HepG2 (cell line): ENCODE data around the gene PSAPL1.

Experiments used
- CBFB ChIP-seq: sonication (generic); formaldehyde crosslinking; IDR thresholded peaks from 2 replicates; pipeline ENCODE4 v1.4.0; 2020; ENCODE audit warnings: missing genetic modification reagents
- CCAR2 ChIP-seq: fragments of 200-400 bp; formaldehyde crosslinking; optimal IDR thresholded peaks from 2 replicates; pipeline ENCODE3; 2018; ENCODE audit warnings: low read depth, mild to moderate bottlenecking, low read length, moderate library complexity
- DPF2 ChIP-seq: sonication (generic); formaldehyde crosslinking; IDR thresholded peaks from 2 replicates; pipeline ENCODE4 v1.4.0; 2020; ENCODE audit warnings: mild to moderate bottlenecking, low read depth, missing genetic modification reagents, borderline replicate concordance
- EZH2 ChIP-seq: conservative IDR thresholded peaks from 2 replicates; pipeline ENCODE4 v1.6.1; 2012; ENCODE audit warnings: mild to moderate bottlenecking, low read depth, low read length, moderate library complexity
- FOXA1 ChIP-seq, 2 experiments: fragments of 450-650 bp in 1 of 2; sonication (generic) in 1 of 2; formaldehyde crosslinking in 1 of 2; IDR thresholded peaks; 2 replicates each; pipeline versions ENCODE4 v1.4.0 to v1.6.1; 2016 to 2020; ENCODE audit warnings: missing genetic modification reagents in 1 of 2
- MAZ ChIP-seq, 2 experiments: sonication (generic) in 1 of 2; formaldehyde crosslinking in 1 of 2; IDR thresholded peaks; 2 replicates each; pipeline versions ENCODE4 v1.5.0 to v1.6.1; 2012 to 2020; ENCODE audit warnings: low read depth in 2 of 2, mild to moderate bottlenecking in 2 of 2, borderline replicate concordance in 1 of 2, improper control_type of control experiment in 1 of 2, low read length in 1 of 2, missing genetic modification reagents in 1 of 2, moderate library complexity in 1 of 2
- POLR2AphosphoS5 ChIP-seq: IDR thresholded peaks from 2 replicates; pipeline ENCODE4 v1.6.1; 2012; ENCODE audit warnings: low read depth, low read length
- TAF1 ChIP-seq: sonication (generic); formaldehyde crosslinking; IDR thresholded peaks from 2 replicates; pipeline ENCODE4 v1.4.0; 2020; ENCODE audit warnings: missing genetic modification reagents
- TAF15 ChIP-seq: fragments of 200-400 bp; formaldehyde crosslinking; IDR thresholded peaks from one replicate; pipeline ENCODE4 v1.6.1; 2018; ENCODE audit warnings: mild to moderate bottlenecking, low read depth, low read length; ENCODE audit not compliant: poor library complexity, severe bottlenecking
- YY1 ChIP-seq: IDR thresholded peaks from 2 replicates; pipeline ENCODE4 v1.6.1; 2011; ENCODE audit warnings: low read length, low read depth, moderate library complexity, mild to moderate bottlenecking; ENCODE audit not compliant: insufficient read depth, insufficient replicate concordance
- ZNF24 ChIP-seq: fragments of 450-650 bp; IDR thresholded peaks from 2 replicates; pipeline ENCODE4 v1.6.1; 2017; ENCODE audit warnings: antibody characterized with exemption, mild to moderate bottlenecking
- ZNF282 ChIP-seq: fragments of 450-650 bp; IDR thresholded peaks from 2 replicates; pipeline ENCODE4 v1.6.1; 2018; ENCODE audit not compliant: partially characterized antibody

DNA sequence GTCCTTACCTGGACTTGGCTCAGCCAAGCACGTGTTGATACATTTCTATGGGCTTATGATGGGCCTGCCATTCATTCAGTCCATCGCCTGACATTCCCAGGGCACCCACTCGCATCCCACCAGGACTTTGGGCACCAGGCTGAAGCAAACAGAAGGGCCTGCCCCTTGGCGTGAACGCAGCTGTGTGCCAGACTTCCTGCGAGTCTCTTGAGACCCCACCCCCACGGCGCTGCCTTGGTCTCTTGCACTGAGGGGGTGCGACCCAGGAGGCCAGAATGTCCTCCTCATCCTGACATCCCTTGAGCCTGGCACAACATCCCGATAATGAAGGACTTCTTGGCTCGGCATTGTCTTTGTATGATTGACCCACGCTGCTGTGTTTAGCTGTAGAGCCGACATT lies 1.5 kb upstream of the PSAPL1 start:
- TF ChIP-seq CCAR2 (no peak), MAZ (IDR thresholded peaks at IDR 0.05; ENCODE audit: borderline replicate concordance, low read depth, low read length) (no peak), MAZ (CRISPR knock-in tag; IDR thresholded peaks at IDR 0.05; ENCODE audit: low read depth) (no peak), TAF15 (no peak), TAF1 (CRISPR knock-in tag) (no peak), POLR2AphosphoS5 (no peak), EZH2 (no peak), FOXA1 (IDR thresholded peaks at IDR 0.05) (no peak), FOXA1 (CRISPR knock-in tag; IDR thresholded peaks at IDR 0.05) (no peak), CBFB (CRISPR knock-in tag) (no peak), DPF2 (CRISPR knock-in tag) (no peak), YY1 (no peak), ZNF24 (no peak), ZNF282 (no peak)
